Hematopoietic multipotent progenitor cell (in vitro differentiated cells): ENCODE results near the gene DAZAP2. TPM values are rescaled to one million over a fixed set of nuclear protein-coding genes. Genes with fewer than 3 reads are reported as not detected.
"Not testable (repeated sequence)": the region's sequence is repeated elsewhere in the genome, so short reads cannot be mapped to it uniquely, and the experiment has no call there.

Experiments used
- DNase-seq, 3 donors: peaks; one replicate each; pipeline ENCODE4 v3.0.0-alpha.2; 2011 to 2015; ENCODE audit warnings: low read depth in 2 of 3, low spot score in 2 of 3
- total RNA-seq: library from RNA; depleted of rRNA; stranded (reverse); fragments of >200 nt; gene quantifications from one replicate; pipeline ENCODE4 v1.2.3, GENCODE V29; 2012

DAZAP2 gene
- total RNA-seq, 1 donor = 378 TPM

DNA sequence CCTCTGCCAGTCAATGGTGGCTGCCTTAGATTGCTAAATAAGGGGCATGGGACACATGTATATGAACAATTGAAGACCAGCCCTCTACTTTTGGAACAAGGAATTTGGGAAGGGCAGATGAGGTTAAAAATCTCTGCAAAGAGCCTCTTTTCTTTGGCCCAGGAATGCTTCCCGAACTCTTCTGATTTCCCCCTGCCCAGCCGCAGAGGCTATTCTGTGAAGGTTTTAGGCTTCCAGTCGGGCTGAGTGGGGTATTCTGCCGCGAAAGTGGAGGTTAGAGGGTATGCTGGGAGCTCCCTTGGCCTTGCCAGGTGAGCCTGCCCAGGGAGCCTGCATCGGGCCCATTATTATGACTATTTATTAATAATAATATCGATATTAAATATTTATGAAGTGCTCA is 22.0 kb upstream of the DAZAP2 start:
- DNase-seq = no peak

GRCh38 chr12:51217133-51217967 is 21.3 kb upstream of the DAZAP2 start:
- peak; percentile 21 to 73 (median 64) for DNase-seq

DNA sequence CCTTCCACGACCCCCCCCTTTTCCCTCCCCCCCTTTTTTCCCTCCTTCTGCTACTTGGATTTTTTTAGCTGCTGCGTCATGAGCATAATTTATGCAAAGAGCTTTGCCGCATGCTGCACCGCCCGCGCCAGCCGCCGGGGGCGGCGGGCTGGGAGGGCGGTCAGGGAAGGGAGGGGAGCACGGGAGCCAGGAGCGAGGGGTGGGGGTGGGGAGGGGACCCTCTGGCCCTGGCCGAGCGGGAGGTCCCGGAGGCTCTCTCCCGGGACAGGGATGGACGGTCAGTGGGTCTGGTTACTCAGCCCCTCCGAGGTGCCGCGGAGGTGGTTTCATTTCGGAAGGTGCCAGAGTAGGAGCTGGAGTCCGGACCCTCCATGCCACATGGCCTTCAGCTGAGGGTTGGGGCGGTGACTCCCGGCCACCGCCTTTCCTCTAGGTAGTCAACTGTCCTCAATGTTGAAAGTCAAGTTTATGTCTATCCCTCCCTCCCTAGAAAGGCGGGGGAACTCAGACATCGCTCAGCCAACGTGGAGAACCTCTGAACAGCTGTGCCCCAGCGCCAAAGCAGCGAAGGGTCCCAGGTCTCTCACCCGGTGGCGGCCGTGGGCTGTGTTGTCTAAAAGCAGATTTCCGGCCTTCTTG is 20.5 kb upstream of the DAZAP2 start, which contains the start of gene POU6F1:
TSS of gene POU6F1 (minus strand) at position 95 of the 639 bp plus-strand sequence. CDS start 11,226 bp downstream, outside the sequence.
- DNase-seq = peak; percentile 59 to 89 (median 85)

GRCh38 chr12:51218607-51219161 is 19.9 kb upstream of the DAZAP2 start:
- DNase-seq = no peak

DNA sequence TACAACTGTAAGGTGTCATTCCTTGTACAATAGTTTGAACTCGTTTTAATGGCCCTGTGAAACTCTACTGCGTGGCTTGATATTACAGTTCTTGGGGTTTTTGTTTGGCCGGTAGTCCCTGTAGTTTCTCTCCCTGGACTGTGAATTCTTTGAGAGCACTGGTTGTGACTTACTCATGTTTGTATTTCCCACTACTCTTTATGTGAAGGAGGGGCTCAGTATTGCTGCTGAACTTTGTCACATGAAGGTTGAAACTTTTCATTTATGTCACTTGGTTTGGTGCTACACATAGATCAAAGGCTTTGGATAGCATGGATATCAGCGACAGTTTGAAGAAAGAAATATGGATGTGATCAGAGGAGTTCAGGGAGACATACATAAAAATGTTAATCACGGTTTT is 19.3 kb upstream of the DAZAP2 start:
- no peak for DNase-seq

- DNase-seq = not testable (repeated sequence)
Measured at GRCh38 chr12:51219857-51220256, 18.8 kb upstream of the DAZAP2 start.

DNA sequence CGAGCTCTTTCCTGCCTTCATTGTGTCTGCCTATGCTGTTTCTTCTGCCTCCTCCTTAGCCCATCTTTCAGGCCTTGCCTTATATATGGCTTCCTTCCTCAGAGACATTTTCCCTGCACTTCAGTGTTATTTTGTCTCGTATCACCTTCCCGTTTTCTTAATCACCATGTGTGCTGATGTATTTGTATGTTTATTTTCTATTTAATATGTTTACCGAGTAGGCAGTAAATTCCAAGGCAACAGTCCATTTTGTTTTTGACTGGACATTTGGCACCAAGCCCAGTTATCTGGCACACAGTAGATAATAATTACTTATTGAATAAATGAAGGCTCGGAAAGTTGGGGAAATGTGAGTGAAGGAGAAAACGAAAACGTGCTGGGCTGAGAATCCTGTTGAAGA is 16.2 kb upstream of the DAZAP2 start:
- no peak for DNase-seq

DNA sequence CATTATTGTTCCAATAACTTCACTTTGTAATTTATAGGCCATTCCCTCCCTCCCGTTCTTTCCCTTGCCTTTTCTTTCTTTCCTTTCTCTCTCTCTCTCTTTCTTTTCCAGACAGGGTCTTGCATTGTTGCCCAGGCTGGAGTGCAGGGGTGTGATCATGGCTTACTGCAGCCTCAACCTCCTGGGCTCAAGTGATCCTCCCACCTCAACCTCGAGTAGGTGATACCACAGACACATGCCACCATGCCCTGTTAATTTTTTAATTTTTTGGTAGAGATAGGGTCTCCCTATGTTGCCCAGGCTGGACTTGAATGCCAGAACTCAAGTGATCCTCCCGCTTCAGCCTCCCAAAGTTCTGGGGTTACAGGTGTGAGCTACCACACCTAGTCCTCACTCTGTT is 14.0 kb upstream of the DAZAP2 start:
- no peak for DNase-seq

GRCh38 chr12:51225234-51225633 is 13.4 kb upstream of the DAZAP2 start:
- no peak for DNase-seq

DNA sequence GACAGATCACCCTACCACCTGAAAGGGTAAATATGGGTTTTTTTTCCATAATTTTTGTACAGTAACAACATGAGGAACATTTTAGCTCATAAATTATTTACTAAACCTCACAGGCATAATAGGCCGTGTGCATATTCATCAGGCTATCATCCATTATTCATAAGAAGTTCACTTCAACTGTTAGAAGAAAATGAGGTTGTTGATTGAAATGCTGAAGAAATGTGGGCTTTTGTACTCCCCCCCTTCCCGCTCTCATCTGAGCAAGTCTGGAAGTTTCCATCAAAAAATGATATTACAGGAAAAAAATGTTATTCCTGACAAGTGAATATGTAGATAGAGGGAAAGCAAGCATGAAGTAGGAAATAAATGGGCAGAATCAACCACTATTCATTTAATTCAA is 12.9 kb upstream of the DAZAP2 start:
- no peak for DNase-seq

DNA sequence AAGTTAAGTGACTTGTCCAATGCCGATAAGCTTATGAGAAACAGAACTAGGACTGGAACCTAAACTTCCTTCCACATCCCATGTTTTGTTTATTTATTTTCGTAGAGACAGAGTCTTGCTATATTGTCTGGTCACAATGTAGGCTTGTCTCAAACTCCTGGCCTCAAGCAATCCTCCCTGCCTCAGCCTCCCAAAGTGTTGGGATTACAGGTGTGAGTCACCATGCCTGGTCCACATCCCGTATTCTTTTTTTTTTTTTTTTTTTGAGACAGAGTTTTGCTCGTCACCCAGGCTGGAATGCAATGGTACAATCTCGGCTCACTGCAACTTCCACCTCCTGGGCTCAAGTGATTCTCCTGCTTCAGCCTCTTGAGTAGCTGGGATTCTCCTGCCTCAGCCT is 11.5 kb upstream of the DAZAP2 start:
- not testable (repeated sequence) for DNase-seq

GRCh38 chr12:51227962-51228361 is 10.7 kb upstream of the DAZAP2 start:
- DNase-seq = no peak

DNA sequence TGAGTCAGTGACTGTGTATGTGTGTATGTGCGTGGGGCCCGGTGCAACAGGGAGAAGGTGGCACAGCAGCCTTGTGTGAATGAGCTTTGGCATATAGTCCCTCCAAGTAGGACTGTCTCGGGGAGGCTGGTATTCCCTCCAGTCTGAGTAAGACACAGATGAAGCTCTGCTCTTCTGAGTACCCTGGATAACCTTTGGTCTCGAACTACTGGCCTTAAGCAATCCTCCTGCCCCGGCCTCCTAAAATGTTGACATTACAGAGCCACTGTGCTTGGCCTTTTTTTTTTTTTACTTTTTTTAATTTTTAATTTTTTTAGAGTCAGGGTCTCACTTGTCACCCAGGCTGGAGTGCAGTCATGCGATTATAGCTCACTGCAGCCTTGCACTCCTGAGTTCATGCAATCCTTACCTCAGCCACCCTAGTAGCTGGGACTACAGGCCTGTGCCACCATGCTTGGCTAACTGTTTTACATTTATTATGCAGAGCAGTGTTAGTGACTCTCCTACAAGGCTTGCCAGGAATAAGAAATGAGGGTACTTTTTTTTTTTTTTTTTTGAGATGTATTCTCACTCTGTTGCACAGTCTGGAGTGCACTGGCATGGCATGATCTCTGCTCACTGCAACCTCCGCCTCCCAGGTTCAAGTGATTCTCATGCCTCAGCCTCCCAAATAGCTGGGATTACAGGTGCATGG is 9.4 kb upstream of the DAZAP2 start:
- no peak for DNase-seq

GRCh38 chr12:51232642-51233041 is 6.0 kb upstream of the DAZAP2 start:
- no peak for DNase-seq

DNA sequence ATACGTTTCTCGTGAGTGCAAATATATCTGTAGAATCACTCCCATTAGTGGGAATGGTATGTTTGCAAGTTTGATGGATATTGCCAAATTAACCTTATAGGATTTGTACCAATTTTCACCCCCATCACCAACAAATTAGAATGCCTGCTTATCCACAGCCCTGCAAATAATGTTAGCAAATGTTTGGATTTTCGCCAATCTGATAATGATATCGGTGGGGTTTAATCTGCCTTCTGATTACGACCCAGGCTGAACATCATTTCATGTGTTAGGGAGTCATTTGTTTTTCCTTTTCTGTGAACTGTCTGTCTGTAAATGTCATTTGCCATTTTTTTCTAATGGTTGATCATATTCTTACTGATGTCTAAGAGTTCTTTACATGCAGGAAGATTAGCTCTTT is 4.1 kb upstream of the DAZAP2 start:
- DNase-seq = no peak

GRCh38 chr12:51238037-51238509 is 553 bp upstream of the DAZAP2 start:
- no peak for DNase-seq

- no peak for DNase-seq
Measured at GRCh38 chr12:51240971-51241370, 2.3 kb downstream of the DAZAP2 start.

DNA sequence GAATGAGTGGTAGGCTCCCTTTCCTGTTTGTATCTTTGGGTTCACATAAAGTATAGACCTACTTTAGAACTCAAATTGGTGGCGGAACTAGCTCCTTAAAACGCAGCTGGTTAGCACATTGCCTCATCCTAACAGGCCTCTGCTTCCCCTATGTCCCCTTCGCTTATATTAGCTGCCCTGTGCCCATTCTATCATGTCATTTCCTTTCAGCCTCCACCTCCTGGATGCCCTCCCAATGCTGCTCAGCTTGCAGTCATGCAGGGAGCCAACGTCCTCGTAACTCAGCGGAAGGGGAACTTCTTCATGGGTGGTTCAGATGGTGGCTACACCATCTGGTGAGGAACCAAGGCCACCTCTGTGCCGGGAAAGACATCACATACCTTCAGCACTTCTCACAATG is 3.5 kb downstream of the DAZAP2 start:
- no peak for DNase-seq

DNA sequence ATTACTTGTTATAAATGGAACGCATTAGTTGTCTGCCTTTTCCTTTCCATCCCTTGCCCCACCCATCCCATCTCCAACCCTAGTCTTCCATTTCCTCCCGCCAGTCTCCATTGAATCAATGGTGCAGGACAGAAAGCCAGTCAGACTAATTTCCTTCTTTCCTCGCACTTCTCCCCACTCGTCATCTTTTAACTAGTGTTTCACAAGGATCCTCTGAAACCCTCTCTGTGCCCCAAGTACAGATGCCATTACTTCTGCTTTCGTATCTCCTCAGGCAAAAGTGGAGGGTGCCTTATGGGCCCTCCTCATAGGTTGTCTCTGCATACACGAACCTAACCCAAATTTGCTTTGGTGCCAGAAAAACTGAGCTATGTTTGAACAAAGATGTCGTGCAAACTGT is 4.2 kb downstream of the DAZAP2 start:
- no peak for DNase-seq

- DNase-seq = no peak
Measured at GRCh38 chr12:51244269-51244668, 5.6 kb downstream of the DAZAP2 start.
